Left lobe of liver (tissue), 2 donors: ENCODE data around the gene ATG4D. TPM values are rescaled to one million over a fixed set of nuclear protein-coding genes. Genes with fewer than 3 reads are reported as not detected.

Experiments
- ATAC-seq: fragments of 200-7000 bp; cut with Tn5 transposase; one replicate; pipeline ENCODE4 v1.9.1; 2020; ENCODE audit warnings: mild to moderate bottlenecking, moderate library complexity
- DNase-seq: peaks from one replicate; pipeline ENCODE4 v3.0.0-alpha.2; 2020; ENCODE audit warnings: low spot score
- total RNA-seq: library from RNA; stranded (reverse); gene quantifications from one replicate; pipeline ENCODE4 v1.2.1, GENCODE V29; 2021
- donor health status: DM: no; HTN: no; CAD: no; lungs with moderate emphysema.
- donor health status: DM: no; HTN: yes; CAD: no.

Gene ATG4D
- 11.6 TPM for total RNA-seq

DNA sequence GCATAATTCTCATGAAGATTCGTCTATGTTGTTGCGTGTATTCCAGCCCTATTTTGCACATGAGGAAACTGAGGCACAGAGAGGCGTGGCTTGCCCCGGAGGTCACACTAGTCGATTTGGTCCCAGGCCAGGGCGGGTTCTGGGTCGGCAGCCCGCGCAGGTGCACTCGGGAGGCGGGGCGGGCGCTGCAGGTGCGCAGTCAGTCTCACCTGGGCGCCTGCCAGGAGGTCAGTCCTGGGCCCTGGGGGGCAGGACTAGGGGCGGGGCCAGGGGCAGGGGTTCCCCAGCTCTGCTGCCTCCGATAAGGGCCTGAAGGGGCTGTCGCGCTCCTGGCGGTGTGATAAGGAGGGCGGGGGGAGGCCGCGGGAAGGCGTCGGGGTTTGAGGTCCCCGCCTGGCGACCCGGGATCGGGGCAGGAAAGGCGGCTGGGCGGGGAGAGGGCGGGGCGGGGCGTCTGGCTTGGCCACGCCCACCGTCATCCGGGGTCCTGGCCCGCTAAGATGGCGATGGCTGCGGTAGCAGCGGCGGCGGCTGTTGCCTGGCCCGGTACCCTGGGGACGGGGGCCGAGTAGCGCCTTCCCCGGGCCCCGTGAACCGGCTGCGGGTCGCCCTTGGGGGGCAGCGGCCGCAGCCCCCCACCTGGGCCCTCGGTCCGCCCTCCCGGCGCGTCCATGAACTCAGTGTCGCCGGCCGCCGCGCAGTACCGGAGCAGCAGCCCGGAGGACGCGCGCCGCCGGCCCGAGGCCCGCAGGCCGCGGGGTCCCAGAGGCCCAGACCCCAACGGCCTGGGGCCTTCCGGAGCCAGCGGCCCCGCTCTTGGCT lies at the start of gene ATG4D:
Gene ATG4D, plus strand, starts transcription at position 485 of the 822 bp plus-strand sequence. Its CDS starts 187 bp downstream, at position 672.
- DNase-seq, result peak; percentile 90
- peak; percentile 85 for ATAC-seq

DNA sequence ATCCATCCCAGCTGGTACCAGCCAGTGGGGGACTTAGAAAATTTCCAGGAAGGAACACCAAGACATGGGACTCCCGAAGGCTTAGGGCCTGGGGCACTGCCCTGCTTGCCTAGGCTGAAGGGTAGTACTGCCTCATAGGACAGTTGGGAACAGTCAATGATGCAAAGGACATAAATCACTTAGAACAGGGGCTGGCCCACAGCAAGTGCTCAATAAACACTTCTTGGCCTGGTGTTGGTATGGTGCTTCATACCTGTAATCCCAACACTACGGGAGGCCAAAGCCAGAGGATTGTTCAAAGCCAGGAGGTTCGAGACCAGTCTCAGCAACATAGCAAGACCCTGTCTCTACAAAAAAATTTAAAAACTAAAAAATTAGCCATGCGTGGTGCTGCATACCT lies 46.3 kb upstream of the ATG4D start:
- DNase-seq (no peak), ATAC-seq (no peak)

- peak; percentile 82 for DNase-seq
- peak; percentile 26 for ATAC-seq
These were observed 44.0 kb upstream of the ATG4D start for GRCh38 chr19:10499550-10500246.

- no peak for DNase-seq
- ATAC-seq, result no peak
These were observed 43.5 kb upstream of the ATG4D start for GRCh38 chr19:10500247-10500592.

- DNase-seq (peak; percentile 99), ATAC-seq (peak; percentile 69)
These were observed 41.7 kb upstream of the ATG4D start for GRCh38 chr19:10501971-10502523.

GRCh38 chr19:10502524-10503001 lies 41.1 kb upstream of the ATG4D start:
- DNase-seq (peak; percentile 95), ATAC-seq (peak; percentile 80)

GRCh38 chr19:10503002-10503789 lies 40.5 kb upstream of the ATG4D start, which contains the start of gene KEAP1:
TSS of gene KEAP1 (minus strand) at chr19:10503356. CDS start at chr19:10500033, 3,323 bp downstream.
- DNase-seq, result no peak
- ATAC-seq, result peak; percentile 4

DNA sequence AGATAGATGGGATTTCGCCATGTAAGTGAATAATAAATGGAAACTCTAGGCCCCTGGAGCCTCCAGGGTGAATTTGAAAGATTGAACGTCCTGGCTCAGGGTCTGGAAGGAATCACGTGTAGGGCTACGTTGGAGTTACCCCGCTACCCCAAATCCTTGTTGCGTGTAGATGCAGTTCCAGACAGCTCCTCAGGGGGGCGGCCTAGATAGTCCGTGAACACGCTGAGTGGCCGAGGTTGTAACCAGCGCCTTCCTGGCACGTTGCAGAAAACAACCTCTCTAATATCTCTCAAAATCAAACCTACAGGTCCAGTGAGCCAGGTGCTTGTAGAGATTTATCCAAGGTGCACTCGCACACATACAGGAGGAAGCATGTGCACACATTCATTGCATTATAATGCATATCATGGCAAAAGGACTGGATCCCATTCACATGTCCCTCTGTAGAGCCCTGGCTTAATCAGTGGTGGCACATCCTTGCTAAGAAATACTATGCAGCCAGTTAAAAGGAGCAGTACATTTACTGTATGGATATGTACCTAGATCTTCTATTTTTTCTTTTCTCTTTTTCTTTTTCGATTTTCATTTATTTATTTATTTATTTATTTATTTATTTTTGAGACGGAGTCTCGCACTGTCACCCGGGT lies 38.0 kb upstream of the ATG4D start:
- DNase-seq (peak; percentile 66), ATAC-seq (peak; percentile 15)

DNA sequence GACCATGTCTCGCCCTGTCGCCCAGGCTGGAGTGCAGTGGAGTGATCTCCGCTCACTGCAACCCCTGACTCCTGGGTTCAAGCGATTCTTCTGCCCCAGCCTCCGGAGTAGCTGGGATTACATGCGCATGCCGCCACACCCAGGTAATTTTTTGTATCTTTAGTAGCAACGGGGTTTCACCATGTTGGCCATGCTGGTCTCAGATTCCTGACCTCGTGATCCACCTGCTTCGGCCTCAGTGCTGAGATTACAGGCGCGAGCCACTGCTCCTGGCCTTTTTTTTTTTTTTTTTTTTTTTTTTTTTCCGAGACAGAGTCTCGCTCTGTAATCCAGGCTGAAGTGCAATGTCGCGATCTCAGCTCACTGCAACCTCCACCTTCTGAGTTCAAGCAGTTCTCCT lies 35.7 kb upstream of the ATG4D start:
- no peak for ATAC-seq
- DNase-seq, result no peak

- no peak for DNase-seq
- ATAC-seq, result no peak
These were observed 35.0 kb upstream of the ATG4D start for GRCh38 chr19:10508707-10509106.

GRCh38 chr19:10510301-10510802 lies 33.4 kb upstream of the ATG4D start:
- ATAC-seq (peak; percentile 33), DNase-seq (no peak)

GRCh38 chr19:10513223-10513622 lies 30.5 kb upstream of the ATG4D start:
- ATAC-seq, result no peak

GRCh38 chr19:10514211-10515145 lies 29.2 kb upstream of the ATG4D start:
- DNase-seq (no peak), ATAC-seq (no peak)

More at GRCh38 chr19:10513223-10513622, 30.5 kb upstream of the ATG4D start:
- no peak for DNase-seq

GRCh38 chr19:10516064-10516385 lies 27.7 kb upstream of the ATG4D start:
- no peak for ATAC-seq
- DNase-seq, result no peak

- no peak for ATAC-seq
- DNase-seq, result no peak
These were observed 26.9 kb upstream of the ATG4D start for GRCh38 chr19:10516671-10517286.

GRCh38 chr19:10517361-10517759 lies 26.3 kb upstream of the ATG4D start, which contains the start of gene S1PR5:
TSS of gene S1PR5 (minus strand) at chr19:10517447. CDS start at chr19:10515011, 2,436 bp downstream.
- no peak for DNase-seq
- peak; percentile 61 for ATAC-seq

GRCh38 chr19:10517760-10518443 lies 25.8 kb upstream of the ATG4D start:
- no peak for DNase-seq
- peak; percentile 47 for ATAC-seq
